Brain microvascular endothelial cell (primary cell): ENCODE measurements around the gene SLC25A42.

ENCODE experiments used
- DNase-seq: peaks from one replicate; pipeline ENCODE4 v3.0.0-alpha.2; 2020
- H3K27ac ChIP-seq: fragments of 250-450 bp; sonication (Bioruptor Pico); 2 replicates; pipeline ENCODE4 v1.5.1; 2020; ENCODE audit warnings: mild to moderate bottlenecking, moderate library complexity
- H3K27me3 ChIP-seq: fragments of 250-450 bp; sonication (Bioruptor Pico); replicated peaks from 2 replicates; pipeline ENCODE4 v1.5.1; 2020; ENCODE audit warnings: mild to moderate bottlenecking
- H3K36me3 ChIP-seq: fragments of 250-450 bp; sonication (Bioruptor Pico); replicated peaks from 2 replicates; pipeline ENCODE4 v1.5.1; 2020; ENCODE audit warnings: mild to moderate bottlenecking
- H3K4me3 ChIP-seq: 2 replicates; pipeline ENCODE4 v1.5.1; 2011; ENCODE audit warnings: low read depth, mild to moderate bottlenecking, control low read depth, low read length, moderate library complexity
- in situ Hi-C: cut with HindIII; loops from 2 replicates; pipeline ENCODE4 v1.10.0; 2017; ENCODE audit warnings: low sequenced_read_pairs, low pct_ligation_motif_present
- TF ChIP-seq, protein P1 (sequence below): IDR thresholded peaks from 2 replicates; pipeline ENCODE4 v1.5.1; 2011; ENCODE audit warnings: low read depth, mild to moderate bottlenecking, moderate library complexity, low read length, control low read depth, inconsistent platforms; ENCODE audit errors: missing control alignments

Gene SLC25A42

DNA sequence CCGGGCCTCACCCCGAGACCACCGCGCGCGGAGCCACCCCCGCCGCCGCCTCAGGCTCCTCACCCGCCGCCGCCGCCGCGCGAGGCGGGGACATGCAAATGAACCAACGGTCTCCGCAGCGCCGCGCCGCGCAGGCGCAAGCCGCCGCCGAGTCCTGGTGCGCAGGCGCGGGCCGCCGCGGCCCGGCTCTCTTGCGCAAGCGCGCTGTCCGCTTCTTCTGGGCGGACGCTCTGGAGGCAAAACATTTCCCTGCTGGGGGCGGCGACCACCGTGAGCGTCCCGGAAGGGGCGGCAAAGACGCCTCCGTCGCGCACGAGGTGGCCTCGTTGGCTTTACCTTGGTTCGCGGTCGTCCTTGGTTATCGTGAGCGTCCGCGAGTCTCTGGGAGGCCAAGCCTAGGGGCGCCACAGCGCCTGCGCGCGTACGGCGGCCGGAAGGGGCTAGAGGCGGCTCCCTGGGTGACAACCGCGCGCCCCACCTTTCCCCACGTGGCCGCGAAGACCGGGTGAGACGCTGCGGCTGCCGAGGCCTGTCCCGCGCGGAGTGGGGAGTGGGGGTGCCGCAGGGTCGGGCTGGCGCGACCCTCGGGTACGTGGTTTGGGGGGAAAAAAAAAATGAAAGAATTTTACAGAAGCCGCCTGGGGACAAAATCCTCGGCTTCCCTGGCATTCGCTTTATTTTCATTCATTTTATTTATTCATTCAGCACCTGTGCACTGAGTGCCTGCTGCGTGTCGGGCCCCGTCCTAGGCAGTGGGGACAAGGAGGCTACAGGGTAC is 30.2 kb upstream of the SLC25A42 start, which contains the start of the genes ARMC6 and SUGP2:
ARMC6 (plus strand) TSS at position 178 of the 778 bp plus-strand sequence. CDS start 607 bp downstream, outside the sequence.
SUGP2 (minus strand) TSS at position 92 of the 778 bp plus-strand sequence. CDS start 2,446 bp downstream, outside the sequence.
- peak within 1 kb of the TSS; percentile 91 for H3K4me3 ChIP-seq
- in situ Hi-C loops, result no loop called here
- H3K36me3 ChIP-seq, result peaks cover 9% of the 10 kb centered on the region
- H3K27me3 ChIP-seq, result no peaks in the 10 kb centered on the region
- DNase-seq, result peak; percentile 74
- TF ChIP-seq, protein P1, sequence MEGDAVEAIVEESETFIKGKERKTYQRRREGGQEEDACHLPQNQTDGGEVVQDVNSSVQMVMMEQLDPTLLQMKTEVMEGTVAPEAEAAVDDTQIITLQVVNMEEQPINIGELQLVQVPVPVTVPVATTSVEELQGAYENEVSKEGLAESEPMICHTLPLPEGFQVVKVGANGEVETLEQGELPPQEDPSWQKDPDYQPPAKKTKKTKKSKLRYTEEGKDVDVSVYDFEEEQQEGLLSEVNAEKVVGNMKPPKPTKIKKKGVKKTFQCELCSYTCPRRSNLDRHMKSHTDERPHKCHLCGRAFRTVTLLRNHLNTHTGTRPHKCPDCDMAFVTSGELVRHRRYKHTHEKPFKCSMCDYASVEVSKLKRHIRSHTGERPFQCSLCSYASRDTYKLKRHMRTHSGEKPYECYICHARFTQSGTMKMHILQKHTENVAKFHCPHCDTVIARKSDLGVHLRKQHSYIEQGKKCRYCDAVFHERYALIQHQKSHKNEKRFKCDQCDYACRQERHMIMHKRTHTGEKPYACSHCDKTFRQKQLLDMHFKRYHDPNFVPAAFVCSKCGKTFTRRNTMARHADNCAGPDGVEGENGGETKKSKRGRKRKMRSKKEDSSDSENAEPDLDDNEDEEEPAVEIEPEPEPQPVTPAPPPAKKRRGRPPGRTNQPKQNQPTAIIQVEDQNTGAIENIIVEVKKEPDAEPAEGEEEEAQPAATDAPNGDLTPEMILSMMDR, result peak; percentile 3
- peak within 1 kb of the TSS; percentile 91 for H3K27ac ChIP-seq

DNA sequence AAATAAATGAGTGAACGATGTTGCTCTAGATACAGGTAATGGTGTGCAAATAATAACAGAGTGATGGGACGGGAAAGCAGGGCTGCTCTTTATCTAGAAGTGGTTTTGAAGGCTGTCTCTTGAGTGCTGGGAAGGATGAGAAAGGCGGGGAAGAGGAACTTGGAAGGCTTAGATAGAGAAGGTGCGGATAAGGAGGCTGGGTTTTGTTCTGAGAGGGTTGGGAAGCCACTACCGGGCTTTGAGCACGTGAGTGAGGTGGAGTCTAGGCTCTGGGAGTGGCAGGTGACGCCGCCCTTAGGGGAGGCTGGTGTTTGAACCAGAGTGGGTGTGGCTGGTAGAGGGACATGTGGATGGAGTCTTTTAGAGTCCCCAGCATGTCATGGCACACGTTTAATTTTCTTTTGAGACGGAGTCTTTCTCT is 29.6 kb upstream of the SLC25A42 start:
- DNase-seq, result peak; percentile 62
- Histone ChIP-seq H3K4me3 (peak overlapping the region; percentile 91), H3K27ac (peak overlapping the region; percentile 91), H3K36me3 (peaks cover 6% of the 10 kb centered on the region), H3K27me3 (no peaks in the 10 kb centered on the region)
- TF ChIP-seq, protein P1, result no peak
- in situ Hi-C loops, result no loop called here

DNA sequence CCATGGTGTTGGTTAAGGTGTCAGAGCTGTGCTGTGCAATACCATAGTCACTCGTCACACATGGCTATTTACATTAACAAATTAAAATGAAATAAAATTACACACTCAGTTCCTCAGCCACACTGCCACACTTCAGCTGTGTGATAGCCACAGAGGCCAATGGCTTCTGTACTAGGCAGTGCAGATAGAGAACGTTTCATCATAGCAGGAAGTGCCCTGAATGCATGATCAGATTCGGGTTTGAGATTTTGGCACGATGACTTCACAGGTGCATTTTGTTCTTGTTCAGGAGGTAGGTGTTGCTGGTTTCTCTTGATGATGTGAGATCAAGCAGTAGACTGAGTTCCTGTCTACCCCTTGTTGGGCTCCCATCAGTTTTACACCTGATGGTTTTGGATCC is 23.9 kb upstream of the SLC25A42 start:
- H3K27ac ChIP-seq, result no peak overlapping the region

DNA sequence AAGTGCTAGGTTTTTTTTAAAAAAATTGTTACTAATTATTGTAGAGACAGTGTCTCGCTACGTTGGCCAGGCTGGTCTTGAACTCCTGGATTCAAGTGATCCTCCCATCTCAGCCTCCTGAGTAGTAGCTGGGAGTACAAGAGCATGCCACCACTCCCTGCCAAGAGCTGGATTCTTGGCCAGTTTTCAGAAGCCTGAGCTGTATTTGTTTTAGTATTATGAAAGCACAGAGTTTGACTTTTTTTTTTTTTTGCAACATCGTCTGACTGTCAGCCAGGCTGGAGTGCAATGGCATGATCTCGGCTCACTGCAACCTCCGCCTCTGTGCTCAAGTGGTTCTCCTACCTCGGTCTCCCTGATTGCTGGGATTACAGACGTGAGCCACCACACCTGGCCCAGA is 23.4 kb upstream of the SLC25A42 start:
- H3K27me3 ChIP-seq, result no peaks in the 10 kb centered on the region
- DNase-seq, result peak; percentile 68
- TF ChIP-seq, protein P1, result no peak
- H3K36me3 ChIP-seq, result peaks cover 21% of the 10 kb centered on the region
- H3K27ac ChIP-seq, result no peak overlapping the region
- no peak overlapping the region for H3K4me3 ChIP-seq
- in situ Hi-C loops, result no loop called here

More for the DNA sequence above, 23.9 kb upstream of the SLC25A42 start:
- peaks cover 19% of the 10 kb centered on the region for H3K36me3 ChIP-seq
- no peaks in the 10 kb centered on the region for H3K27me3 ChIP-seq
- TF ChIP-seq, protein P1, result no peak
- no peak overlapping the region for H3K4me3 ChIP-seq
- no peak for DNase-seq
- in situ Hi-C loops, result no loop called here

DNA sequence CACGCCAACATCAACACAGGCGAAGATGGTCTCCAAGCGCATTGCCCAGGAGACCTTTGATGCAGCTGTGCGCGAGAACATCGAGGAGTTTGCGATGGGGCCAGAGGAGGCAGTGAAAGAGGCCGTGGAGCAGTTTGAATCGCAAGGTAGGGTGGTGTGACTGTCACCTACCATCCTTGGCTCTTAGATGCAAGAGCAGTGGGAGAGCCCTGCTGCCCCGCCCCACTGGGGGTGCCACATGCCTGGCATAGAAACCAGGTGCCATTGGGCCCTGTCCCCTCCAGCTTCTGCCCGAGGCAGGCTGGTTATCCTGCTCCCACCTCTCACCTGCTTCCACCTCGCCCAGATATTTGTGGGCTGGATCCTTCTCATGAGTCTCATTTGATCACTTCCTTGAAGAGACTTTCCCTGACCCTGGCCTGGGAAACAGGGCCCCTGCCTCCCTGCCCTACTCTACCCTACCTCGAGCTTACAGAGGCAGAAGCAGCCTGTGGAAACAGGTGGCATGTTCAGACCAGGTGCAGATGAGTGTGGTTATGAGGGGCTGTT is 21.0 kb upstream of the SLC25A42 start:
- H3K36me3 ChIP-seq, result peaks cover 27% of the 10 kb centered on the region
- no peak for DNase-seq
- H3K27me3 ChIP-seq, result no peaks in the 10 kb centered on the region
- TF ChIP-seq, protein P1, result no peak
- H3K4me3 ChIP-seq, result no peak overlapping the region
- no peak overlapping the region for H3K27ac ChIP-seq
- in situ Hi-C loops, result no loop called here
